ENCODE measurements around the gene CPNE6. TPM values are rescaled to one million over a fixed set of nuclear protein-coding genes. Genes with fewer than 3 reads are reported as not detected.
"Not testable (repeated sequence)": the region's sequence is repeated elsewhere in the genome, so short reads cannot be mapped to it uniquely, and the experiment has no call there.

Gene CPNE6
- not detected for total RNA-seq

- no peak for DNase-seq
These were observed at the start of gene CPNE6 for GRCh38 chr14:24071144-24071697. Gene CPNE6, plus strand, starts transcription at chr14:24071562. Its CDS starts 1,375 bp downstream, at chr14:24072937.

- not testable (repeated sequence) for DNase-seq
These were observed 46.4 kb upstream of the CPNE6 start for GRCh38 chr14:24024939-24025418.

GRCh38 chr14:24029687-24030086, 41.7 kb upstream of the CPNE6 start:
- DNase-seq, result not testable (repeated sequence)

GRCh38 chr14:24031331-24031730, 40.0 kb upstream of the CPNE6 start:
- DNase-seq, result not testable (repeated sequence)

- no peak for DNase-seq
These were observed 38.5 kb upstream of the CPNE6 start for GRCh38 chr14:24032727-24033418.

- not testable (repeated sequence) for DNase-seq
These were observed 35.6 kb upstream of the CPNE6 start for GRCh38 chr14:24035769-24036168.

GRCh38 chr14:24036169-24036962, 35.0 kb upstream of the CPNE6 start:
- DNase-seq, result peak; percentile 87

- not testable (repeated sequence) for DNase-seq
These were observed 34.3 kb upstream of the CPNE6 start for GRCh38 chr14:24036963-24037657.

GRCh38 chr14:24037658-24038037, 33.7 kb upstream of the CPNE6 start:
- DNase-seq, result no peak

GRCh38 chr14:24038686-24039085, 32.7 kb upstream of the CPNE6 start:
- DNase-seq, result no peak

GRCh38 chr14:24040692-24041091, 30.7 kb upstream of the CPNE6 start:
- DNase-seq, result no peak

GRCh38 chr14:24042746-24043145, 28.6 kb upstream of the CPNE6 start:
- DNase-seq, result no peak

GRCh38 chr14:24049002-24049401, 22.4 kb upstream of the CPNE6 start:
- DNase-seq, result not testable (repeated sequence)

- DNase-seq, result not testable (repeated sequence)
These were observed 20.6 kb upstream of the CPNE6 start for GRCh38 chr14:24050753-24051152.

GRCh38 chr14:24051176-24051788, 20.1 kb upstream of the CPNE6 start:
- DNase-seq, result no peak

GRCh38 chr14:24051789-24052655, 19.3 kb upstream of the CPNE6 start, which contains the start of gene CARMIL3:
Gene CARMIL3, plus strand, starts transcription at chr14:24052009. Its CDS starts 145 bp downstream, at chr14:24052154.
- DNase-seq, result peak; percentile 81

- no peak for DNase-seq
These were observed 18.5 kb upstream of the CPNE6 start for GRCh38 chr14:24052656-24053547.

- DNase-seq, result no peak
These were observed 17.6 kb upstream of the CPNE6 start for GRCh38 chr14:24053548-24054323.

- no peak for DNase-seq
These were observed 17.1 kb upstream of the CPNE6 start for GRCh38 chr14:24054324-24054641.

All from tongue (tissue), 2 donors.